Thymus (tissue), 11 donors: ENCODE results near the gene ELP5. TPM values are rescaled to one million over a fixed set of nuclear protein-coding genes. Genes with fewer than 3 reads are reported as not detected.

Experiments
- DNase-seq, 9 donors: peaks; one replicate each; pipeline ENCODE4 v3.0.0-alpha.2; 2013; ENCODE audit warnings: low spot score in 9 of 9, low read depth in 6 of 9, missing footprints in 1 of 9
- H3K27ac ChIP-seq, 2 donors: one replicate each; pipeline ENCODE4 v1.5.1; 2013; ENCODE audit warnings: control low read depth in 1 of 2, low read depth in 1 of 2, low read length in 1 of 2, mild to moderate bottlenecking in 1 of 2, moderate library complexity in 1 of 2
- H3K27me3 ChIP-seq, 2 donors: one replicate each; pipeline ENCODE4 v1.5.1; 2013; ENCODE audit warnings: low read length in 1 of 2; ENCODE audit not compliant: control insufficient read depth in 2 of 2, insufficient read depth in 1 of 2
- H3K36me3 ChIP-seq, 2 donors: one replicate each; pipeline ENCODE4 v1.5.1; 2013; ENCODE audit warnings: low read length in 1 of 2, mild to moderate bottlenecking in 1 of 2, moderate library complexity in 1 of 2; ENCODE audit not compliant: control insufficient read depth in 2 of 2, insufficient read depth in 2 of 2
- H3K4me1 ChIP-seq, 2 donors: one replicate each; pipeline ENCODE4 v1.5.1; 2013; ENCODE audit warnings: low read length in 2 of 2; ENCODE audit not compliant: control insufficient read depth in 2 of 2, insufficient read depth in 2 of 2
- H3K4me3 ChIP-seq, 2 donors: one replicate each; pipeline ENCODE4 v1.5.1; 2013; ENCODE audit warnings: low read length in 2 of 2, control low read depth in 1 of 2, mild to moderate bottlenecking in 1 of 2
- H3K9me3 ChIP-seq, 2 donors: one replicate each; pipeline ENCODE4 v1.5.1; 2013; ENCODE audit warnings: low read length in 1 of 2, mild to moderate bottlenecking in 1 of 2; ENCODE audit not compliant: control insufficient read depth in 2 of 2, insufficient read depth in 1 of 2
- WGBS: extraction: QIAGEN DNeasy Blood & Tissue Kit; methylation state at CpG from one replicate; pipeline ENCODE4 v1.1.7; 2013; 5-methylcytosine and 5-hydroxymethylcytosine counted together
- polyA plus RNA-seq: library from polyadenylated mRNA; stranded (reverse); fragments of 200-250 nt; gene quantifications from one replicate; pipeline ENCODE4 v1.2.3, GENCODE V29; 2013
- total RNA-seq: library from RNA; stranded (reverse); fragments of 120-200 nt; gene quantifications from one replicate; pipeline ENCODE4 v1.2.4, GENCODE V29; 2013
- donor health status: healthy.

The ELP5 gene
- total and polyA plus RNA-seq, 2 donors, result 35.9 to 50.7 TPM

GRCh38 chr17:7238420-7239090, 13.5 kb upstream of the ELP5 start:
- Histone ChIP-seq H3K36me3 (peaks cover 28 to 40% of the 10 kb centered on the region in 2 donors), H3K9me3 (no peaks in the 10 kb centered on the region), H3K4me1 (peaks cover 27 to 59% of the 10 kb centered on the region in 2 donors), H3K4me3 (peak overlapping the region; percentile 80 to 89), H3K27me3 (no peaks in the 10 kb centered on the region), H3K27ac (peak overlapping the region; percentile 91 to 97)
- peak in 1 of 9 donors; percentile 51 for DNase-seq
- 2% methylated on average over 39 of the region's 39 CpGs for WGBS

DNA sequence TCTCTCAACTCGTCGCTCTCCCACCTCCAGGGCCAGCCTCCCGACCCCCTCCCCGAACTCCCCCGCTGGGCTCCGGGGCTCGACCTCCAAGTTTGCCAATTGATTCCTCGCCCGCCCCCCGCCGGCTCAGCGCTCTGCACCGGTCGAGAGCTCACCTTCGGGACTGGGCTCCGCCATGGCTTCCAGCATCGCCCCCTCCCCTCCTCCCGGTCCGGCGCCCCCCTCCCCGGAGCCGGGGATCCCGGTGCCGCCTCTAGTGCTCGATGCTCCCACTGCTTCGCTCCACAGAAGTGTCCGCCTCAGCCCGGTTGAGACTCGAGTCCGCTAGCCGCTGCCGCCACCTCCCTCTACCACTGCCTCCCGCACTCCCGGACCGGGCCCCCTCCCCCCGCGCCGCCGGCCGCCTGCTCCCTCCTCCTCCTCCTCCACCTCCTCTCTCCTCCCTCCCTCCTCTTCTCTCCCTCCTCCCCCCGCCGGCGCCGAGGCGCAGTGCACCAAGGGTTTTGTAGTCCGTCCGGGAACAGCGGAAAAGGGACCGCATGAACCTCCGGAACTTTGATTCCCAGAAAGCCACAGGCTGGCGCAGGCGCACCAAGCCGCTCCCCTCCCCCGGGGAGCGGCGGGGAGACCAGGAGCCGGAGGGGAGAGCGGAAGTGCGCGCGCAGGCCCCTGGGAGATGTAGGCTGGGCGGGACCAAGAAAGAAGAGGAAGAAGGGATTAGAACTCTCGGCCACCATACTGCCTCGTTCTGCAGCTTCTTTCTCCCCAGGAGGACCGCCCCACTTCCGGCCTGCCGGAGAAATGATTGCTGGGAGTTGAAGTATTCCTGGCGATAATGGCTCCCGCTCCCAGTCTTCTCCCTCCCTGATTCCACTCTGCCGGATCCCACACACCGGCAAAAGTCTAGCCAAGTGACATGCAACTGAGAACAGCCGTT, 12.7 kb upstream of the ELP5 start, which contains the start of gene PHF23:
PHF23 (minus strand) TSS at position 367 of the 937 bp plus-strand sequence; CDS start at position 189, 178 bp downstream.
- peak; percentile 97 to 100 (median 99) for DNase-seq
- H3K9me3 ChIP-seq, result no peaks in the 10 kb centered on the region
- no peaks in the 10 kb centered on the region for H3K27me3 ChIP-seq
- 1% methylated on average over 72 of the region's 72 CpGs for WGBS
- peaks cover 26 to 56% of the 10 kb centered on the region in 2 donors for H3K4me1 ChIP-seq
- H3K36me3 ChIP-seq, result peaks cover 32 to 48% of the 10 kb centered on the region in 2 donors
- peak within 1 kb of the TSS; percentile 97 to 99 for H3K27ac ChIP-seq
- H3K4me3 ChIP-seq, result peak within 1 kb of the TSS; percentile 80 to 89

DNA sequence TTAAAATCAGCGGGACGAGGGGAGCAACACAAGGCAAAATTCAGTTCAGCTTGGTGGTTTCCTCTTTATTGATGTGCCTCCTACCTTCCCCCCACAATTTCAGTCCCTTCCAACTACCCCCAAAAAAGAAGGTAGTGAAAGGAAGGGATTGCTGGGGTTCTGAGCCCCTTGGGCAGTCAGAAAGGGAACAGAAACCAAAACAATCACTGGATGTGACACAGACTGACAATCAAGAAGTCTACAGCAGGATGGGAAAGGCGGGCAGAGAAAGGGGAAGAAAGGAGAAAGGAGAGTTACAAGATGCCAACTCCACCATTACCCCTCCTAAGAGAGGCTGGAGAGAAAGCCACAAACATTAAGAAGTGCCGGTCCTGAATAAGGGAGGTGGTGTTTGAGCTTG, 11.6 kb upstream of the ELP5 start:
- WGBS, result 80% methylated on average over 4 of the region's 4 CpGs
- Histone ChIP-seq H3K36me3 (peaks cover 32 to 49% of the 10 kb centered on the region in 2 donors), H3K4me3 (peak overlapping the region in 1 of 2 donors; percentile 80), H3K27me3 (no peaks in the 10 kb centered on the region), H3K9me3 (no peaks in the 10 kb centered on the region), H3K27ac (peak overlapping the region; percentile 46 to 99), H3K4me1 (peaks cover 19 to 45% of the 10 kb centered on the region in 2 donors)
- peak in 1 of 9 donors; percentile 13 for DNase-seq

- WGBS, result 70% methylated on average over 9 of the region's 9 CpGs
- Histone ChIP-seq H3K27me3 (no peaks in the 10 kb centered on the region), H3K27ac (peak overlapping the region; percentile 94 to 99), H3K36me3 (peaks cover 30 to 47% of the 10 kb centered on the region in 2 donors), H3K4me1 (peaks cover 19 to 39% of the 10 kb centered on the region in 2 donors), H3K9me3 (no peaks in the 10 kb centered on the region), H3K4me3 (peak overlapping the region; percentile 65 to 93)
- DNase-seq, result no peak
Observed at GRCh38 chr17:7241090-7241733, 10.8 kb upstream of the ELP5 start.

GRCh38 chr17:7241783-7242716, 10.0 kb upstream of the ELP5 start, which contains the start of gene GABARAP:
Gene GABARAP (minus strand): TSS chr17:7242449. CDS start chr17:7242330, 119 bp downstream.
- peak within 1 kb of the TSS; percentile 65 to 93 for H3K4me3 ChIP-seq
- peak within 1 kb of the TSS; percentile 94 to 99 for H3K27ac ChIP-seq
- no peaks in the 10 kb centered on the region for H3K9me3 ChIP-seq
- no peaks in the 10 kb centered on the region for H3K27me3 ChIP-seq
- H3K36me3 ChIP-seq, result peaks cover 30 to 47% of the 10 kb centered on the region in 2 donors
- peaks cover 17 to 35% of the 10 kb centered on the region in 2 donors for H3K4me1 ChIP-seq
- under 1% methylated on average over 62 of the region's 62 CpGs for WGBS
- peak in 8 of 9 donors; percentile 82 to 96 (median 88) for DNase-seq

GRCh38 chr17:7242717-7243452, 9.1 kb upstream of the ELP5 start:
- DNase-seq, result peak; percentile 90 to 99 (median 95)
- 5% methylated on average over 49 of the region's 49 CpGs for WGBS
- peaks cover 31 to 46% of the 10 kb centered on the region in 2 donors for H3K36me3 ChIP-seq
- H3K4me1 ChIP-seq, result peaks cover 13 to 29% of the 10 kb centered on the region in 2 donors
- H3K9me3 ChIP-seq, result no peaks in the 10 kb centered on the region
- peak overlapping the region; percentile 94 to 99 for H3K27ac ChIP-seq
- H3K27me3 ChIP-seq, result no peaks in the 10 kb centered on the region
- peak overlapping the region; percentile 65 to 93 for H3K4me3 ChIP-seq

- Histone ChIP-seq H3K27ac (peak overlapping the region; percentile 94 to 99), H3K27me3 (no peaks in the 10 kb centered on the region), H3K36me3 (peaks cover 31 to 46% of the 10 kb centered on the region in 2 donors), H3K9me3 (no peaks in the 10 kb centered on the region), H3K4me3 (peak overlapping the region; percentile 65 to 93), H3K4me1 (peaks cover 13 to 29% of the 10 kb centered on the region in 2 donors)
- WGBS, result 87% methylated on average over 2 of the region's 2 CpGs
- no peak for DNase-seq
Observed at GRCh38 chr17:7243453-7243729, 8.6 kb upstream of the ELP5 start.
